IgD-negative memory B cell (primary cell): ENCODE measurements around the gene VSIG10L2. TPM values are rescaled to one million over a fixed set of nuclear protein-coding genes. Genes with fewer than 3 reads are reported as not detected.

Experiments used
- H3K27ac Mint-ChIP-seq, 3 donors: one replicate each; pipeline ENCODE4 v1.8.0; 2020 to 2022; ENCODE audit warnings: mild to moderate bottlenecking in 3 of 3, mixed read lengths in 3 of 3, moderate library complexity in 1 of 3
- H3K27me3 Mint-ChIP-seq: one replicate; pipeline ENCODE4 v1.8.0; 2021; ENCODE audit warnings: mixed read lengths
- H3K36me3 Mint-ChIP-seq: one replicate; pipeline ENCODE4 v1.8.0; 2020; ENCODE audit warnings: mild to moderate bottlenecking, mixed read lengths
- H3K4me1 Mint-ChIP-seq, 3 donors: one replicate each; pipeline ENCODE4 v1.8.0; 2020 to 2022; ENCODE audit warnings: mixed read lengths in 3 of 3, mild to moderate bottlenecking in 1 of 3
- H3K4me3 Mint-ChIP-seq, 4 donors: one replicate each; pipeline ENCODE4 v1.8.0; 2020 to 2022; ENCODE audit warnings: mild to moderate bottlenecking in 4 of 4, mixed read lengths in 4 of 4, moderate library complexity in 3 of 4
- H3K9me3 Mint-ChIP-seq, 3 donors: one replicate each; pipeline ENCODE4 v1.8.0; 2020 to 2021; ENCODE audit warnings: mixed read lengths in 3 of 3, mild to moderate bottlenecking in 1 of 3
- polyA plus RNA-seq: library from polyadenylated mRNA; unstranded; fragments of 300-500 nt; fragmentation: Illumina TruSeq; gene quantifications from one replicate; pipeline ENCODE4 v1.2.3, GENCODE V29; 2021

VSIG10L2 gene
- polyA plus RNA-seq, 1 donor from 2014 or later = not detected

DNA sequence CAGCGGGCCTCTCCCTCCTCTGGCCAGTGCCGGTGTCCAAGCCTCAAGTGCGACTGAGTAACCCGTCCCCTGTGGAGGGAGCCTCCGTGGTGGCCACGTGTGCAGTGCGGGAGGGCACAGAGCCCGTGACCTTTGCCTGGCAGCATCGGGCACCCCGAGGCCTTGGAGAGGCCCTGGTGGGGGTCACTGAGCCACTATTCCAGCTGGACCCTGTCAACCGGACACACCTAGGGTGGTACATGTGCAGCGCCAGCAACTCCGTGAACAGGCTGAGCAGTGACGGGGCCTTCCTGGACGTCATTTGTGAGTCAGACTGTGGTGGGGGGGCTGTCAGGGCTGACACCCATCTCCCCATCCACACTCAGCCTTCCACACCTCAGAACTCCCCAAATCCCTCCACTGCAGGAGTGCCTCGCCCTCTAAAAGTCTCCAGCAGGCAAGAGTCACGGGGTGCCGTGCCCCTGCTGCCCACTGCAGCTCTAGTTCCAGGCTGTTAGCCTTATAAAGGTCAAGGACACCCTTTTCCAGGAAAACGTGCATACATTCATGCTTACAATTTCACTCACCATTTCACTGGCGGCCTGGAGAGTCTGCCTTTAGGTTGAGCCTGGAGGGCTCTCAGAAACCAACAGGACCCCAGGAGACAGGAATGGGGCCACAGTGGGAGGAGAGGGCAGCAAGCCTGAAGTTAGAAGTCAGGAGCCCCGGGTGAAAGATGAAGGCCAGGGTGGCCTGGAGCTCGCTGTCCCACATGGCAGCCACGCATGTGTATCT, 2.6 kb downstream of the VSIG10L2 start:
- Mint-ChIP-seq H3K27ac (no peak overlapping the region), H3K9me3 (no peaks in the 10 kb centered on the region), H3K4me1 (peaks cover 0 to 2% (median 0%) of the 10 kb centered on the region in 3 donors), H3K36me3 (no peaks in the 10 kb centered on the region), H3K27me3 (peaks cover 7% of the 10 kb centered on the region), H3K4me3 (no peak overlapping the region)

GRCh38 chr11:125949271-125950177, 3.7 kb downstream of the VSIG10L2 start:
- Mint-ChIP-seq H3K27ac (no peak overlapping the region), H3K36me3 (no peaks in the 10 kb centered on the region), H3K27me3 (peaks cover 4% of the 10 kb centered on the region), H3K4me1 (peaks cover 0 to 2% (median 0%) of the 10 kb centered on the region in 3 donors), H3K9me3 (no peaks in the 10 kb centered on the region), H3K4me3 (peak overlapping the region in 1 of 4 donors; percentile 28)

- Mint-ChIP-seq H3K9me3 (no peaks in the 10 kb centered on the region), H3K4me3 (no peak overlapping the region), H3K27me3 (peaks cover 5% of the 10 kb centered on the region), H3K4me1 (peaks cover 0 to 2% (median 0%) of the 10 kb centered on the region in 3 donors), H3K27ac (no peak overlapping the region), H3K36me3 (no peaks in the 10 kb centered on the region)
Observed at GRCh38 chr11:125950178-125950490, 4.3 kb downstream of the VSIG10L2 start.

DNA sequence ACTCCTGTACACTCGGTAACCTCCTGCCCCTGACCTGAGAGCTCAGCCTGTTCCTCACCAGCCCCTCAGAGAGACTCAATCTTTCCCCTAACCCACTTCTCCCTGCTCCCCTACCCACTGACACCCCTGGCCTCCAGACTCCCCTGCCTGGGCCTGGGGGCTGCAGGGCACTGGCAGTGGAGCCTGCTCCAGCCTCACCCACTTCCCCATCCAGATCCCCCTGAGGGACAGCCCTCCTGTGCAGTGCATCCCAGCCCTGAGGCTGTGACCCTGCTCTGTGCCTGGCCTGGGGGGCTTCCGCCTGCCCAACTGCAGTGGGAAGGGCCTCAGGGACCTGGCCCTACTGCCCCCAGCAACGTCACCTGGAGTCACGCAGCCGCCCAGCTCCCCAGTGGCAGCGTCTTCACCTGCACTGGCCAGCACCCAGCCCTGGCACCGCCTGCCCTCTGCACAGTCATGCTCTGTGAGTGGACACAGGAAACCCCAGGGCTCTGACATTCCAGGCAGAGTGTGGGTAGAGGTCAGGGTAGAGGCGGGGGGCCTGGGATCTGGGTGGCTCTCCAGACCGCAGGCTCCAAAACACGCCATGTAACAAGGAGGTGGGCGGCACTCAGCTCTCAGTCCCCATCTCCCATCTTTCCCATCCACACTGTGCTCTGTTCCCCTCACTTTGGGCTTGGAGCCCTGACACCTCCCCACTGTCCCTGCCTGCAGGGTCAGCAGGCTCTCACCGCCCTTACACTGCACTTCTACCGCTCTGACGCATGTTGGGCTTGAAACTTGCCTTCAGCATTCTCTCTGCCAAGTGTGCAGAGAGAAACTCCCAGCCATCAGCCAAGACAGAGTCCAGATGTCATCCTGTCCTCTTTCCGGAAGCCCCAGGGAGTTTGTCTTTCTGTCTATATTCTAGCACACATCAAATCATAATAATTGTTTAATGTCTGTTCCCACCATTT, 5.1 kb downstream of the VSIG10L2 start:
- Mint-ChIP-seq H3K27me3 (peaks cover 5% of the 10 kb centered on the region), H3K4me3 (no peak overlapping the region), H3K27ac (peak overlapping the region in 1 of 3 donors; percentile 57), H3K36me3 (no peaks in the 10 kb centered on the region), H3K4me1 (peaks cover 0 to 2% (median 0%) of the 10 kb centered on the region in 3 donors), H3K9me3 (no peaks in the 10 kb centered on the region)

- H3K36me3 Mint-ChIP-seq = no peaks in the 10 kb centered on the region
- peaks cover 0 to 2% (median 0%) of the 10 kb centered on the region in 3 donors for H3K4me1 Mint-ChIP-seq
- peak overlapping the region in 1 of 3 donors; percentile 12 for H3K27ac Mint-ChIP-seq
- H3K27me3 Mint-ChIP-seq = peaks cover 6% of the 10 kb centered on the region
- no peak overlapping the region for H3K4me3 Mint-ChIP-seq
- H3K9me3 Mint-ChIP-seq = no peaks in the 10 kb centered on the region
Observed at GRCh38 chr11:125951731-125952130, 5.9 kb downstream of the VSIG10L2 start.

DNA sequence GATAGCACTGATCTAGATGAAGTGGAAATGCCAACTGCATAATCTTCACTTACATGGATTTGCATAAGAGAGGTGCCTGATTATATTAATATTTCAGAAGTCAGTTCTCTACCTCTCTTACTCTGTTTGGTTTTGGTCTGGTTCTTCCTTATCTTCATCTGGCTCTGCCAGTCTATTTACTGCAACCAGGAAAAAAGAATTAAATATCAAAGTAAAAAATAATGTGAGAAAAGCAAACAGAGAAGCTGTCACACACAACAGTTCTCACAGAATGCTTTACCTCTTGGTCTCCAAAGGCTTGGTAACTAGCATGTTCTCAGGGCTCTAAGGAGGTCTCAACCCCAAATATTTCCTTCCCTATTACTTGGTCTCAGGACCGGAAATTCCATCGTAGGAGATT, 6.7 kb downstream of the VSIG10L2 start:
- peaks cover 0 to 4% (median under 1%) of the 10 kb centered on the region in 3 donors for H3K4me1 Mint-ChIP-seq
- no peak overlapping the region for H3K27ac Mint-ChIP-seq
- no peaks in the 10 kb centered on the region for H3K36me3 Mint-ChIP-seq
- H3K4me3 Mint-ChIP-seq = no peak overlapping the region
- peaks cover 4% of the 10 kb centered on the region for H3K27me3 Mint-ChIP-seq
- no peaks in the 10 kb centered on the region for H3K9me3 Mint-ChIP-seq

DNA sequence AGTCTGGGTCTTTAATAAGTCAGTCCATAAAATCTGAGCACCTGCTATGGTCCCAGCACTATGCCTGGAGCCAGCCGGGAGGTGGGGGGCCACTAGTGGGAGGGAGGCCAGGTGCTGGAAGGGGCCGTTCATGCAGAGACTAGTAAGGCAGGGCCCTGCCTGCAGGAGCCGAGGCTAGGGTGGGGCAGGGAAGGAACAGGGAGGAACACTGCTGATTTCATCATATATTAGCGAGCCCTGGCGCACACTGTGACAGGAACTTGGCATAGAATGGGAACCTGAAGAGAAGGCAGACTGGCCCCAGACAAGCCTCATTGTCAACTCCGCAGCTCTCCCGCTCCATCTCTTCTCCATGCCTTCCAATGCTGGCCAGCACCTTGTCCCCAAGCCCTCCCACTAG, 7.1 kb downstream of the VSIG10L2 start:
- H3K4me1 Mint-ChIP-seq = peaks cover 0 to 6% (median 3%) of the 10 kb centered on the region in 3 donors

GRCh38 chr11:125953401-125953935, 7.6 kb downstream of the VSIG10L2 start:
- Mint-ChIP-seq H3K36me3 (no peaks in the 10 kb centered on the region), H3K4me3 (no peak overlapping the region), H3K27ac (peak overlapping the region in 1 of 3 donors; percentile 35), H3K27me3 (peaks cover 4% of the 10 kb centered on the region), H3K9me3 (no peaks in the 10 kb centered on the region), H3K4me1 (peaks cover 0 to 6% (median 3%) of the 10 kb centered on the region in 3 donors)

More for the DNA sequence above, 7.1 kb downstream of the VSIG10L2 start:
- Mint-ChIP-seq H3K27ac (no peak overlapping the region), H3K36me3 (no peaks in the 10 kb centered on the region), H3K4me3 (no peak overlapping the region), H3K9me3 (no peaks in the 10 kb centered on the region), H3K27me3 (peaks cover 4% of the 10 kb centered on the region)

DNA sequence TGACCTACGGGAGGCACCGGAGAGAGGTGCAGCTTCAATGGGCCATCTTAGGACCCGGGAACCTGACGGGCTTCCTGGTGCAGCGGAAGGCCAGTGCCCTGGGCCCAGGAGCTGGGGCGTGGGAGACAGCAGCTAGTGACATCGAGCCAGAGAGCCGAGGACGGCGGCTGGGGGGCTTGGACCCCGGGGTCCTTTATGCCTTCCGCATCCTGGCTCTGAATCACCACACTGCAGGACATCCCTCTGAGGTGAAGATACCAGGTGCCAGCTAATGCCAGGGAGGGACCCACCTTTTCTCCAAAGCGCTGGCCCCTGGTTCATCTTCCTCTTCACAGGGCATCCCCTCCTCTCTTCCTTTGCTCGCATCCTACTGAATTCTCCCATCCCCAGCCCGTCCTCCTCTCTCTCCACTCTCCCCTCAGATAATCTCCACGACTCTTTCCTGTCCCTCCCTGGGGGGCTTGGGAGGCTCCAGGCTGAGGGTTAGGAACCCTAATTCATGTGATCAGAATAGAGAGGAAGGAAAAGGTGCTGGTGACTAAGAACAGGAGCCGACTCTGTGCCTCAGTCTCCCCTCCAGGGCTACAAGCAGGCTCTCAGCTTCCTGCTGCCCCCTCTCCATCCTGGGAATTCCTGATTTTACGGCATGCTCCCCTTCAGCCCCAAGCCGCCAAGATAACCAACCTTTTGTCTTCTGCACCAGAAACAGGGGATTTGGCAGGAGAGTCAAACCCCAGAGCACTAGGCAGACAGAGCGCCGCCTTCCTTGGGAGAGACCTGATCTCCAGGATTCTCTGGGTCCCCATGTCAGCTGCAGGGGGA, 8.5 kb downstream of the VSIG10L2 start:
- no peak overlapping the region for H3K4me3 Mint-ChIP-seq
- peak overlapping the region in 1 of 3 donors; percentile 35 for H3K27ac Mint-ChIP-seq
- H3K4me1 Mint-ChIP-seq = peaks cover 0 to 5% (median 3%) of the 10 kb centered on the region in 3 donors

GRCh38 chr11:125954945-125955640, 9.2 kb downstream of the VSIG10L2 start:
- Mint-ChIP-seq H3K4me3 (no peak overlapping the region), H3K4me1 (peaks cover 0 to 4% (median 3%) of the 10 kb centered on the region in 3 donors), H3K36me3 (no peaks in the 10 kb centered on the region), H3K27me3 (peaks cover 4% of the 10 kb centered on the region), H3K9me3 (no peaks in the 10 kb centered on the region), H3K27ac (no peak overlapping the region)

More for the DNA sequence above, 8.5 kb downstream of the VSIG10L2 start:
- H3K36me3 Mint-ChIP-seq = no peaks in the 10 kb centered on the region
- H3K27me3 Mint-ChIP-seq = peaks cover 4% of the 10 kb centered on the region
- H3K9me3 Mint-ChIP-seq = no peaks in the 10 kb centered on the region

DNA sequence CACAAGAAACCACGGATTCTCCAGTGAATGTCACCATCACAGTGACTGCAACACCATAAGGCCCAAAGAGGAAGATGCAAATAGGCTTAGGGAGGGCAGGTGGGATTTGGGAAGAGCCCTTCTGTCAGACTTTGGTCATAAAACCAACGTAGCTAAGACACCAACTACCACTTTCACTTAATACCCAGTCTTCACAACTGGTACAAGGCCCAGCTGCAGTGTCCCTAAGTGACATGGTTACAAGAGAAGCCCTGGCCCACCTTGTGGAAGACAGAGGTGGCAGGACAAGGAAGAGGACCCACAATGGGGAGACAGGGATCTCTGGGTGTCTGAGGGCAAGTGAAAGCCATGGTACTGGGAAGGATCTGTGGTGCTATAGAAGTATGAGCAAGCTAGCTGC, 10.0 kb downstream of the VSIG10L2 start:
- Mint-ChIP-seq H3K9me3 (no peaks in the 10 kb centered on the region), H3K27me3 (peaks cover 4% of the 10 kb centered on the region), H3K27ac (no peak overlapping the region), H3K4me3 (no peak overlapping the region), H3K36me3 (no peaks in the 10 kb centered on the region), H3K4me1 (peaks cover 0 to 4% (median 3%) of the 10 kb centered on the region in 3 donors)

DNA sequence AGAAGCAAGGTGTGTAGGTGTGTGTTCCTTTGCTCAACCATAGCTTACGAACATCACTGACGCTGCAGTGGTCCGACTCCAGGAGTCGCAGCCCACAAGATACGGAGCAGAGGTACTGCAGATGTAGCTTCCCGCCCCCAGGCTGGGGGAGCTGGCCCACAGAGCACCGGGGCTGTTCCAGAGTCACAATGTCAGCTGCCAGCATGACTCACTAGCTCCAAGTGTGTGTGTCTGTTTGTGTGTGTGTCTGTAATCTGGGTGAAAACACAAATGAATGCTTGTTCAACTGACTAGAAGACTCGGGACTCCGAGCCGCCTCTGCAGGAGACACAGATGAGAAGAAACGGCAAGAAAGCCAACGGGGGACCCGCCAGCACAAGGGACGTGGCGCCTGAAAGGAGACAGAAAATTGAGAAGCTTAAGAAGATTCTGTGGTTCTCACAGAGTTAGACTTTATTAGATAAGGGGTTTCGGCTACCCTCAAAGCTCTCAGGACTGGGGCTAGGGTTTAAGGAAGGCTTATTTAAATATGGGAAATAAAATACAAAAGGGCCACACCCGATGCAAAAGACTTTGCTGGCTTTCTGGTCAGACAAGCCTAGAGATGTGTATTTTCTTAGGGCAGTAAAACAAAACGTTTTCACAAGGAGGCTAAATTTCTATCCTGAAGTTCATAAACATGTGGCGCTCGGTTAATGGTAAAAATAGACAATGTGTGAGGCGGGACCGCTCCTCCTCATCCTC, 10.7 kb downstream of the VSIG10L2 start:
- H3K27me3 Mint-ChIP-seq = peaks cover 4% of the 10 kb centered on the region
- no peaks in the 10 kb centered on the region for H3K36me3 Mint-ChIP-seq
- peaks cover 0 to 4% (median 3%) of the 10 kb centered on the region in 3 donors for H3K4me1 Mint-ChIP-seq
- H3K4me3 Mint-ChIP-seq = no peak overlapping the region
- no peak overlapping the region for H3K27ac Mint-ChIP-seq
- H3K9me3 Mint-ChIP-seq = no peaks in the 10 kb centered on the region
